Tibial nerve (tissue), 4 donors: ENCODE results near the gene PLA2G1B. TPM values are rescaled to one million over a fixed set of nuclear protein-coding genes. Genes with fewer than 3 reads are reported as not detected.

Experiments
- DNase-seq, 2 donors: peaks; one replicate each; pipeline ENCODE4 v3.0.0-alpha.2; 2019; ENCODE audit warnings: low spot score in 2 of 2
- H3K27ac ChIP-seq, 4 donors: fragments of 200-600 bp; sonication (generic) in 3 of 4; one replicate each; pipeline ENCODE4 v1.5.1; 2017 to 2019; ENCODE audit warnings: mild to moderate bottlenecking in 1 of 4
- H3K27me3 ChIP-seq, 2 donors: fragments of 200-600 bp; sonication (generic) in 1 of 2; one replicate each; pipeline versions ENCODE4 v1.5.1 to v1.6.0; 2017 to 2019
- H3K36me3 ChIP-seq, 3 donors: fragments of 200-600 bp; sonication (generic); one replicate each; pipeline ENCODE4 v1.5.1; 2018 to 2019
- H3K4me1 ChIP-seq, 4 donors: fragments of 200-600 bp; sonication (generic) in 3 of 4; one replicate each; pipeline ENCODE4 v1.5.1; 2017 to 2019
- H3K4me3 ChIP-seq, 4 donors: fragments of 200-600 bp; sonication (generic) in 3 of 4; one replicate each; pipeline ENCODE4 v1.5.1; 2017 to 2019; ENCODE audit warnings: mild to moderate bottlenecking in 1 of 4, moderate library complexity in 1 of 4
- H3K9me3 ChIP-seq, 4 donors: fragments of 200-600 bp; sonication (generic) in 3 of 4; one replicate each; pipeline ENCODE4 v1.5.1; 2017 to 2019
- CTCF ChIP-seq, 5 experiments: fragments of 200-600 bp in 3 of 5; fragments of 450-650 bp in 2 of 5; sonication (generic) in 3 of 5; IDR thresholded peaks; one replicate each; pipeline ENCODE4 v1.5.1; 2016 to 2019; ENCODE audit warnings: antibody characterized with exemption in 5 of 5, mild to moderate bottlenecking in 3 of 5, moderate library complexity in 2 of 5
- EP300 ChIP-seq, 2 donors: sonication (generic); formaldehyde crosslinking; IDR thresholded peaks; one replicate each; pipeline ENCODE4 v1.6.1; 2017; ENCODE audit warnings: antibody characterized with exemption in 2 of 2, mild to moderate bottlenecking in 1 of 2
- POLR2A ChIP-seq, 2 donors: fragments of 450-650 bp; IDR thresholded peaks; one replicate each; pipeline ENCODE4 v1.6.1; 2017; ENCODE audit warnings: antibody characterized with exemption in 2 of 2, mild to moderate bottlenecking in 2 of 2, moderate library complexity in 2 of 2
- WGBS, 2 donors: methylation state at CpG; one replicate each; pipeline ENCODE4 v1.1.5; 2018; 5-methylcytosine and 5-hydroxymethylcytosine counted together
- total RNA-seq, 4 donors: library from RNA; depleted of rRNA; stranded (reverse); fragments of >200 nt; gene quantifications; one replicate each; pipeline ENCODE4 v1.1.0, GENCODE V29; 2016

The PLA2G1B gene
- total RNA-seq, 4 donors from 2014 or later = 11.4 TPM; not detected in 3

GRCh38 chr12:120316798-120317223 lies 10.8 kb downstream of the PLA2G1B start:
- peak overlapping the region; percentile 38 to 88 (median 83) for H3K27ac ChIP-seq
- 47 to 53% methylated on average over 9 of the region's 9 CpGs for WGBS, 2 donors

DNA sequence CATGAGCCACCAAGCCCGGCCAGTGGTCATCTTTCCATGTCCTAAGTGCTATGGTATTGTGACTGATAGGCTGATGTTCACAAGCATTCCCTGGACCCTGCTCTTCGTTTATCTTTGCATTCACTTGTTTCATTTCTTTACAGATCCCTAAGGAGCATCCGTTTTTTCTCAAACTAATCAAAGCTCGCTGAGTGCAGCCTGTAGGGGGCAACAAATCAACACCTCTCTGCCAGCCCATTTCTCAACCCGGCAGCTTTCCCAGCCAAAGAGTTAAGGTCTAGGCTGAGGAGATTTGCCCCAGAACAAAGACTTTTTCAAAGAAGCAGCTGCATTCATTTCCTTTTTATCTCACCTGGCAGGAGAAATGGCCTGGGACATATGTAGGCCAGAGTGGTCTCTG lies 13.4 kb downstream of the PLA2G1B start:
- TF ChIP-seq EP300 (IDR thresholded peaks at IDR 0.05) (no peak), CTCF (IDR thresholded peaks at IDR 0.05) (no peak), POLR2A (IDR thresholded peaks at IDR 0.05) (no peak)
- Histone ChIP-seq H3K4me3 (no peak overlapping the region), H3K4me1 (peaks cover 0 to 20% (median 6%) of the 10 kb centered on the region in 4 donors), H3K27ac (no peak overlapping the region), H3K27me3 (no peaks in the 10 kb centered on the region), H3K9me3 (no peaks in the 10 kb centered on the region), H3K36me3 (no peaks in the 10 kb centered on the region)
- 52 to 55% methylated on average over 5 of the region's 5 CpGs for WGBS, 2 donors
- DNase-seq = no peak

More at GRCh38 chr12:120316798-120317223, 10.8 kb downstream of the PLA2G1B start:
- Histone ChIP-seq H3K4me1 (peaks cover 0 to 20% (median 6%) of the 10 kb centered on the region in 4 donors), H3K9me3 (no peaks in the 10 kb centered on the region), H3K27me3 (no peaks in the 10 kb centered on the region), H3K4me3 (peak overlapping the region; percentile 43 to 75 (median 66)), H3K36me3 (no peaks in the 10 kb centered on the region)
- no peak for DNase-seq
- TF ChIP-seq CTCF (IDR thresholded peaks at IDR 0.05) = no peak
- no peak for TF ChIP-seq POLR2A (IDR thresholded peaks at IDR 0.05)
- no peak for TF ChIP-seq EP300 (IDR thresholded peaks at IDR 0.05)

DNA sequence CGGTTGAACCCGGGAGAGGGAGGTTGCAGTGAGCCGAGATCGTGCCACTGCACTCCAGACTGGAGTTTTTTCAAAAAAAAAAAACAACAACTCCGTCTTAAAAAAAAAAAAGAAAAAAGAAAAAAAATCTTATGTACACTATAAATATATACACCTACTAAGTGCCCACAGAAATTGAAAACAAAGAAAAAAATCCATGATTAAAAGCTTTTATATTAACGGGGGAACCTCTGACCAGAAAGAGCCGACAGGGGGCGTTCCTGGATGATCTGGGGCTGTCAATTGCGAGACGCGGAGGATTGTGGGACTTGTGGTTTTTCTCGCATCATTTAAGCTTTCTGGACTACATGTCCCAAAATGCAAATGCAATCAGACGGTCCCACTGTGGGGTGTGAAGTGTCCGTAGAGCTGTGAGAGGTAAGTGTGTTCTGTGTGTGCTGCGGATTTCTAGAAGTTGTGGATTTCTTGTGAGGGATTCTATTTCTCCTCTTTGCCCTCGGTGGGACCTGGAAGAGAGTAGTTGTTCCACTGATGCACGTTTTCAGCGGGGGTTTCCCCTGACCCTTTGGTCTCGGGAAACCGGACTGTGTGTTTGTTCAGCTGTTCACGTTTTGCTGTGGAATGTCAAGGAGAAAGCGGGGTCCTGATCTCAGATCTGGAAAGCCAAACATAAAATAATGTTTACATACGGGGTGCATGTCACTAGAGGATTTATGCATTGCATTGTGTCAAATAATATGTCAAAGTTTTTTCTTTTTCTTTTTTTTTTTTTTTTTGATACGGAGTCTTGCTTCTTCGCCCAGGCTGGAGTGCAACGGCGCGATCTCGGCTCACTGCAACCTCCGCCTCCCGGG lies 25.4 kb downstream of the PLA2G1B start, which contains the start of gene SIRT4:
Gene SIRT4, plus strand, starts transcription at position 360 of the 854 bp plus-strand sequence. CDS start 1,241 bp downstream, outside the sequence.
- Histone ChIP-seq H3K27ac (peak within 1 kb of the TSS in 3 of 4 donors; percentile 62 to 73 (median 73)), H3K27me3 (no peaks in the 10 kb centered on the region), H3K9me3 (no peaks in the 10 kb centered on the region), H3K36me3 (no peaks in the 10 kb centered on the region), H3K4me1 (peaks cover 0 to 11% (median 0%) of the 10 kb centered on the region in 4 donors), H3K4me3 (peak within 1 kb of the TSS; percentile 45 to 73 (median 58))
- DNase-seq = peak; percentile 75 to 96
- WGBS, 2 donors = 7 to 11% methylated on average over 31 of the region's 31 CpGs
- TF ChIP-seq POLR2A (IDR thresholded peaks at IDR 0.05) = no peak
- peak; percentile 61 to 71 for TF ChIP-seq EP300 (IDR thresholded peaks at IDR 0.05)
- TF ChIP-seq CTCF (IDR thresholded peaks at IDR 0.05) = peak; percentile 54 to 86 (median 79)

DNA sequence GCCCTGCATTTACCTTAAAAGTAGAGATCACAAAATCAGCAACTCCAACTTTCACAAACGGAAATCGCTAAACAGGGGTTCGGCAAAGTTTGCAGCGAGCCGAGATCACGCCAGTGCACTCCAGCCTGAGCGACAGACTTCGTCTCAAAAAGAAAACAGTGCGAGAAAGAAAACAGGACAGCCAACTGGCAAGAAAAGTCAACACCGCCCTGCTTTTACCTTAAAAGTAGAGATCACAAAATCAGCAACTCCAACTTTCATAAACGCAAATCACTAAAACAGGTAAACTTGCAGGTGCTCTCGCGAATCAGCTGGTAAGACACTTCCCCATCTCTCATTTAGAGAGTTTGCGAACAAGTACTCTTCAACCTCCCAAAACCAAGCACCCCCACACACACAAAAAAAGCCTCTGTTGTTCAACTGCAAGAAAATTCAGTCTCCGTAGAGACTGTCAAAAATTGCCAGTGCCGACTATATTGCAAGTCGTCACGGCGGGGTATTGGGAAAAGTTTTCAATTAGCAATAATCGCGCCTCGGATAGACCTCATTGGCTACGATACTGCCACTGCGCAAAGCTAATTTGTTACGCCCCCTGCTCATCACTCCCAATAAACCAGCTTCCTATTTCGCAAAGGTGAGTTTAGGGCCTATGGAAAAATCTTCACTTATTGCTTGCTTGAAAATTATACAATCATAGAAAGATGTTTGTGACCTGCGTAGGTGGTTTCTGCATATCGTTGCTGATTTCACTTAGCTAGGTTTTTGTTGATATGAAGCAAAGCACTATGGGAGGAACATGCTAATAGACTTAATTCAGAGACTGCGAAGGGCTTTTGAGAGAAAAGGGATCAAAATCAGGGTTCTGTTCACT lies 34.7 kb downstream of the PLA2G1B start, which contains the start of gene RNU4-1:
Gene RNU4-1, minus strand, starts transcription at position 577 of the 871 bp plus-strand sequence.
- Histone ChIP-seq H3K4me3 (peak within 1 kb of the TSS; percentile 33 to 66 (median 62)), H3K9me3 (no peaks in the 10 kb centered on the region), H3K27me3 (no peaks in the 10 kb centered on the region), H3K27ac (peak within 1 kb of the TSS; percentile 90 to 96 (median 95)), H3K36me3 (no peaks in the 10 kb centered on the region), H3K4me1 (peaks cover 0 to 22% (median 3%) of the 10 kb centered on the region in 4 donors)
- 1% methylated on average over 29 of the region's 29 CpGs for WGBS, 2 donors
- TF ChIP-seq POLR2A (IDR thresholded peaks at IDR 0.05) = peak; percentile 53 to 64
- peak; percentile 45 to 95 for TF ChIP-seq EP300 (IDR thresholded peaks at IDR 0.05)
- TF ChIP-seq CTCF (IDR thresholded peaks at IDR 0.05) = no peak
- DNase-seq = peak; percentile 35 to 76
